Measurements from ENCODE around the gene RASAL3.
"Not testable (repeated sequence)": the region's sequence is repeated elsewhere in the genome, so short reads cannot be mapped to it uniquely, and the experiment has no call there.

Gene RASAL3

DNA sequence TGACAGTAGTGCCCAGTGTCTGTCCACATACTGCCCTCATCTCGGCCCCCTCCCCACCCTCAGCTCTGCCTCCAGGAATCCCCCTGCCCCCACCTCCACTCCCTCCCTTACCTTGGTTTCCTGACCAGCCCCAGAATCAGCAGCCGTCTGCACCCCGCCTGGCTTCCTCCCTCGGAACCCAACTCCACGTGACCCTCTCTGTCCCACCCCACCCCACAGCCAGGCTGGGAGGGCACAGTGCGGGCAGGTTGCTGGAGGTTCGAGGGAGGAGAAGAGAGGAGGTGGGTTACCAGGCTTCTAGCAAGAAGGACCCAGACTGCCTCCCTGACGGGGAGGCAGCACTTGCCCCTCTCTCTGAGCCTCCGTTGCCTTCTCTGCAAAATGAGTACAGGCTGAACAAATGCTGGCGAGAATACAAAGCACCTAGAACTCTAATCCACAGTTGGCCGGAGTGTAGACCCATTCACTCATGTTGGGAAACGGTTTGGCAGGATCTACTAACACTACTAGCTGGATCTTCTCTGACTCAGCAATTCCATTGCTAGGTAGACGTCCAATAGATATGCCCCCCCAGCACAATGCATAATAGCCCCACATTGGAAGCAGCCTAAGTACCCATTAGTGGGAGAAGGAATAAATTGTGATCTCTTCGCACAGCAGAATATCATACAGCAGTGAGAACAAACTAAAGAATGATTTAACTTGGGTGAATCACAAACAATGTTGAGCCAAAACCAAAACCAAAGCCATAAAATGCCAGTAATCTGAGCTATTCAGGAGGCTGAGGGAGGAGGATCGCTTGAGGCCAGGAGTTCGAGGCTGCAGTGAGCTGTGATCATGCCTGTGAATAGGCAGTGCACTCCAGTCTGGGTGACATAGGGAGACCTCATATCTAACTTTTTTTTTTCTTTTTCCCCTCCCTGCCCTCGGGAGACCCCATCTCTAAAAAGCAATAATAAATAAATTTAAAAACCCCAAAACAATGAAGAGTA lies at the start of gene RASAL3:
Gene RASAL3 (minus strand): TSS at position 151 of the 992 bp plus-strand sequence. CDS start 186 bp downstream, outside the sequence.
- DNase-seq (ENCODE audit: low read depth) = no peak

DNA sequence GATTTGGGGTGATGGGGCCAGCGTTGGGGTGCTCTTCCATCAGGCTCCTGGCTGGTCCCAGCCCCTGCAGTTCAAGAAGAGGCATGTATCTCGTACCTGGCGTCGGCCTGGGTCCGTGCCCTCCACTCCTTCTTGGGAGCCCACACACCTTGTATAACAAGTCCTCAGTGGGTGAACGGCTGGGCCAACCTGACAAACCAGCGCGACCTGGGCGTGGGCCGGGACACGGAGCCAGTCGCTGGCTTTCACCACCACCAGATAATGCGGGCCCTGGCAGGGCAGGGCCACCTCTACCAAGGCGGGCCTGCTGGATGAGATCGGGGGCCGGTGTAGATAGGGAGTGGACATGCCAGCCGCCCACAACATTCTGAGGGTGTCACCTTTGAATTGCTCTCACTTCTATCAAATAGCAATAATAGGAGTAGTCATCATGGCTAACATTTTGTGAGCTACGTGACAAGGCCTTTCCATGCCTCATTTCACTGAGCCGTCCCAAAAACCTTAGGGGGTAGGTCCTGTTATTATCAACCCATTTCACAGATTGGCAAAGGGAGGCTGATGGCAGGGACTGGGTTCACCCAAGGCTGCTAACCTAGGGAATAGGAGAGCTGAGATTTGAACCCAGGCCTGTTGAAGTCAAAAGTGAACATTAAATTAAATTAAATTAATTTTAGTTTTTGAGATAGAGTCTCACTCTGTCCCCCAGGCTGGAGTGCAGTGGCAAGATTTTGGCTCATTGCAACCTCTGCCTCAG lies 47.5 kb upstream of the RASAL3 start:
- no peak for DNase-seq (ENCODE audit: low read depth)

DNA sequence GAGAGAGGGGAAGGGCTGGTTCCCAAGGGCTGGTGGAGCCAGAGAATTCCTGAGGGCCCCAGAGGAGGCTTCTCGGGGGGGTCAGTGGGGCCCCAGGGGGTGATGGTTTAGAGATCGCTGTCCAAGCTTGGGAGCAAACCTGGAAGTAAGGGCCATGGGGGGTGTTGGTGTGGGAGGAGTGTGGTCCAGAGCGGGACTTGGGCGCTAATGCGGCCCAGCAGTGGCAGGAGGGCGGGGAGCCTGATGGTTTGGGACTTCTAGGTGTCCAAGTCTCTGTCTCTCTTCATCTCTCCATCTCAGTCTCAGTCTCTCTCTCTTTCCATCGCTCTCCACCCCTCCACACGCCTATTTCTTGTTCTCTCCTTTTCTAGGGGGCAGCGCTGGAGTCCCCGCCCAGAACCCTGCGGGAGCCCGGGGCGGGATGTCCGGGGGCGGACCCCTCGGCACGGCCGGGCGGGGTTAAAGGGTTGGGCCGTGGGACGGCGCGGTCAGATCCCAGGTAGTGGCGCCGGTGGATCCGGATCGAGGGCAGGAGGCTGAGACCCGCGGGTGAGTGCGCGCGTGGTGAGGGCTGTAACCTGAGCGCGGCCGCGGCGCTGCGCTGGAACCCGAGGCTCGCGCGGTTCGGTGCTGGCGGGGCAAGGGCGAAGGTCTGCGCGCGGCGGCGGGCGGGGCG lies 43.8 kb upstream of the RASAL3 start, which contains the start of gene CYP4F22:
Gene CYP4F22 (plus strand): TSS at position 491 of the 676 bp plus-strand sequence. CDS start 16,812 bp downstream, outside the sequence.
- DNase-seq (ENCODE audit: low read depth) = no peak

DNA sequence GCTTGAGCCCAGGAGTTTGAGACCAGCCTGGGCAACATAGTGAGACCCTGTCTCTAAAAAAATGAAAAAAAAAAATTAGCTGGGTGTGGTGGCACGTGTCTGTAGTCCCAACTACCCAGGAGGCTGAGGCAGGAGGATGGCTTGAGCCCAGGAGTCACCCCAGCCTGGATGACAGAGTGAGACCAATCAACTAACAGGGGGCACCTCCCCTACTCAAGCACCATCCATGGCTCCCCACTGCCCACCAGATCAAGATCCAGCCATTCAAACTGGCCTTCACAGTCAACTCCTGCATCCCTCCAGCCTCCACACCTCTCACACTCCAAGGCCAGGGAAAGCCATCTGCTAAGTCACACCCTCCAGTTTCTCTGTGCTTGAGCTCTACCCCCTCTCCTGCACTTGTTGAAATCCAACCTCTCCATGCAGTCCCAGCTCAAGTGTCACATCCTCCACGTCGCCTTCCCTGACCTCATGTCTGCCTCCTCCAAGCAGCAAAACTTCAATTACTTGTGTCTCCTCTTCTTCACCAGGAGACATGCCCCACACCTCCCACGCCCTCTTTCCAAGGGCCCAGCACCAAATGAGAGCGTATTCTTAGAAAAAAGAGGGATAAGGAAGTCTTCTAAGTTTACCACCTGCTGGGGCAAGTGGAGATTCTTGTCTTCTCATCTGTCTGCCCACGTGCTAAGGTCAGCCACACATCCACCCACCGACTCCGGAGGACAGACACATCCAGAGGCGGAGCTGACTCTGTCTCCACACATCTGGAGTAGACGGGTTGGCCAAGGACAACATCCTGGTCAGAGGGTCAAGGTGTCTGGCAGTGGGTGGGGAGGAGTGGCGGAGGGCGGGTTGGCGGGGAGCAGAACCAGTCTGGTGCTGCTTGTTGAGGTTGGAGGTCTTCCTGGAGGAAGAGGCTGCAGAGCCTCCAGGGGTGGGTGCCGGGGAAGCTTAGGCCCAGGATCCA lies 43.0 kb upstream of the RASAL3 start:
- DNase-seq (ENCODE audit: low read depth) = no peak

DNA sequence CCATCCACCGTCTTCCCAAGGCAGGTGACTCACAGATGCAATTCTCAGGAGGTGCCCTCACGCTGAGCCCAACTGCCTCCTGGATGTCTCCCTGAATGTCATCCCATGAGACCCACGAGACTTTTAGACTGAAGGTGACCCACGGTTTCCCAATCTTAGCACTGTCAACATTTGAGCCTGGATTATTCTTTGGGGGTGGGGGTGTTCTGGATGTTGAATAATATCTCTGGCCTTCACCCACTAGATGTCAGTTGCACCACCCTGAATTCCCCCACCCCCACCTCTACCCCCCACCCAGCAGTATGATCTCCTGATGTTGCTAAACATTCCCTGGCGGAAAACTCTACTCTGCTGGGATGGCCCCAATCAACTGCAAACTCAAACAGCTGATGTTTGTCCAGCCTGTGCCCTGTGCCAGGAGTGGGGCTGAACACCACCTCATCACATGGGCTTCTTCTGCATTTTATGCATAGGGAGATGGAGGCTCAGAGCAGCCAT lies 41.8 kb upstream of the RASAL3 start:
- DNase-seq (ENCODE audit: low read depth) = no peak

DNA sequence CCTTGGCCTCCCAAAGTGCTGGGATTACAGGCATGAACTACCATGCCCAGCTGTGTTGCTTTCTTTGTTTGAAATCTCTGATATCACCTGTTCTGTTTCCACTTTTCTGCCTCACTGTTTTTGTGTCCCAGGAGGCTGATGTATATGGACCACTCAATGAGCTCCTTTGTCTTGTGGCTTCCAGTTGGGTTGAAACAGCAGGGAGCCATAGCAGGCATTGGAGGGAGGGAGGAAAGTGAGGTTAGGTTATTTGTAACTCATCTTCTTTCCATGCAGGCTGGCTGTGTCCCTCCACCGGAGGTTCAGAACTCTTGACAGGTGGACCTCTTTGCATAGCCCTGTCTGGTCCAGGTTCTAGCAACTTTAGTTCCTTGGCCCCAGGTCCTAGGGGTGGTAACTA lies 37.9 kb upstream of the RASAL3 start:
- no peak for DNase-seq (ENCODE audit: low read depth)

DNA sequence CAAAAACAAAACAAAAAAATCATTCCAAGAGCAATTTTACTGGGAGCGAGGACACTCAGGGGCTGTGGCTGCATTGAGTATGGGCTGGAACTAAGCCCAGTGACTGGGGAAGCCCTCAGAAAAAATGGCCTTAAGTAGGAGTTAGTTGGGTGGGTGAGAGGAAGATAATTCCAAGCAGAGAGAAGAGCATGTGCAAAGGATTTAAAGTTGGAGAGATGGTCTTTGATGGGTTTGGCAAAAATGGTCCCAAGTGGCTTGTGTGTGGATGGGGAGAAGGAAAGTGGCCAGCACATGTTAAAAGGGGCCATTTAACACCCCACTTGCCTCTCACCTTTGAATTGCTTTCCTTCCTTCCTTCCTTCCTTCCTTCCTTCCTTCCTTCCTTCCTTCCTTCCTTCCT lies 37.3 kb upstream of the RASAL3 start:
- DNase-seq (ENCODE audit: low read depth) = no peak

DNA sequence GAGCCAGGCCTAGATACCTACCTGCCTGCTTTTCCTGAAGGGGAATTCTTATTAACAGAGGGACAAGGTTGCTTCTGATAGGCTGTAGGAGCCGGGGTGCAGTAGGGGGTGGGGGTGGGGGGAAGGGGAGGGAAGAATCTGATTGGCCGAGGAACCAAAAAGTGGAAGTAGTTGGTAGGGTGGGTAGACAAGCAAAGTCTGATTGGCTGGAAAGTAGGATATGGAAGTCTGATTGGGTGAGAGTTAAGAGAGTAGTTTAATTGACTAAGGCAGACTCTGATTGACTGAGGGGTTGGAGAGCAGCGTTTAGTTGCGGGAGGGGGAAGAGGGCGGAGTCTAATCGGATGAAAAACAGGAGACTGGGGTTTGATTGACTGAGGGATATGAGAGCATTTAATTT lies 34.6 kb upstream of the RASAL3 start:
- no peak for DNase-seq (ENCODE audit: low read depth)

DNA sequence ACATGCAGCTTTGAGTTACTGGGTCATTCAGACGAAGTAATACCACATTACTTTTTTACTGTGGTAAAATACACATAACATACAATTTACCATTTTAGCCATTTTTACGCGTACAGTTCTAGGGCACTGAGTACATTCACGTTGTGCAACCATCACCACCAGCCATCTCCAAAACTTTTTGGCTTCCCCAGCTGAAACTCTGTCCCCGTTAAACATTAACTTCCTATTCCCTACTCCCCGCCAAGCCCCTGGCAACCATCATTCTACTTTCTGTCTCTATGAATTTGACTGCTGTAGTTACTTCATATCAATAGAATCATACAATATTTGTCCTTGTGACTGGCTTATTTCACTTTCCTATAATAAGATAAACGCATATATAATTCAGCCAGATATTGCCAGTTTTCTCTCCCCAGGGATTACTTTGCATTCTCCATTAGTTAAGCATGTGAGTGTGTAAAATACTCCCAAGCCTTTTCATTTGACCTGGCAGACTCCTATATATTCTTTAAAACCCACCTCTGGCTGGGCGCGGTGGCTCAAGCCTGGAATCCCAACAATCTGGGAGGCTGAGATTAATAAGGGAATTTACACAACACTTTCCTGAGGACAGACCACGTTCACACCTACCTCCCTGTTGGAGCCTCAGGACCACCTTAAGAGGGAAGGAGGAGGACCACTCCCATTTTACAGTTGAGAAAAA lies 34.0 kb upstream of the RASAL3 start:
- DNase-seq (ENCODE audit: low read depth) = no peak

DNA sequence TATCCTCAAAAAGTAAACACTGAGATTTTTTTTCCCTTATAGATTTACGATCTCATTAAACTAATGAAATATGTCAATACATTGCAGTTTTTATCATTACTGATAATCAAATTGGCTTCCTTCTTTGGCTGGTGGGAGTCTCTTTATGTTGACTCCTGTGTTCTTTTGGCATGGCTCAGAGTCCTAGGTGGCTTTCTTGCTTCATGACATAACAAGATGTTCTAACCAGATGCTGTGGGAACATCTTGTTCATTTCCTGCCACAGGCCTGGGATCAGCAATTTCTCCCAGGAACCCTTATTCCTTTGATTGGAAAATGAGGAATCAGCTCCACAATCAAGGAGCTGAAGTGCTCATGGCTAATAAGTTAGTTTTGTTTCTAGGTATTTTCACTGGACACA lies 30.8 kb upstream of the RASAL3 start:
- DNase-seq (ENCODE audit: low read depth) = no peak

DNA sequence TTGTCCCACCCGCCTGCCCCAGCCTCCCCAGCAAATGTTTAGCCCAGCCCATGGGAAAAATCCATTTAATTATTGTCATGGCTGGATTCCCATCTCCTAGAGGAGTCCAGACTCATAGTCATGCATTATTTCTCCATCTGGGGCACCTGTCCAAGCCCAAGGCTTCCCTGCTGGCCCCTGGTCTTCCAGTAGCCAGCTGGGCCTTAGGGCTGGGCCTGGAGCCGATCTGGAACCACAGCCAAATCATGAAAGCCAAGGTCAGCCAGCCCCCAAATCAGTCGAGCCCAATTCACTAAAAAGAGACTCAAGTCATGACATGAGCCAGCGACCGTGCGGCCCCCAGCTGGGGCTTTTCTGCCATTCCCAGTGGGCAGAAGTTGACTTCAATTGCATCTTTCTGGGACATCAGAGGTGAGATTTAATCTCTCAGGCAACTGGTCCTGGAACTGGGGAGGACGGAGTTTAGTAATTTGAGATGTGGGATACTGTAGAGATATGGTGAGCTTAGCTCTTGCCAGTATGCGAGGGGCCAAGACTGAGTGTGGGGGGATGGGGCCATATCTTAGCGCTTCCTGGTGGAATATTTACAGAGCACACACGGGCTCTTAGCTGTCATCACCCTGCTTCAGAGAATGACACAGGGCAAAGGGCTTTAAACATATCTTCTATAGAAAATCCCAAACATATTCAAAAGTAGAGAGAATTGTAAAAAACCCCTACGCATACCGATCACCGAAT lies 24.3 kb upstream of the RASAL3 start:
- no peak for DNase-seq (ENCODE audit: low read depth)

DNA sequence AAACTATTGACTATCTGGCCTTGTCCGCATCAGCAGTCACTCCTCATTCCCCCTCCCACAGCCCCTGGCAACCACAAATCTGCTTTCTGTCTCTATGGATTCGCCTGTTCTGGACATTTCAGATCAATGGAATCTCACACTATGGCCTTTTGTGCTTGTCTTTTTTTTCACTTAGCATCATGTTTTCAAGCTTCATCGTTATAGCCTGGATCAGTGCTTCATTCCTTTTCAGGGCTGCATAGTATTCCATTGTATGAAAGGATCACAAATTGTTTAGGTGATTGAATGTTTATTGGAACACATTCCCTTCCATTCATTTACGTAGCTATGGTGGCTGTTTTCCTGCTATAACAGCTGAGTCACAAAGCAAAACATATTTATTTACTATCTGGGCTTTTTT lies 22.7 kb upstream of the RASAL3 start:
- DNase-seq (ENCODE audit: low read depth) = no peak

DNA sequence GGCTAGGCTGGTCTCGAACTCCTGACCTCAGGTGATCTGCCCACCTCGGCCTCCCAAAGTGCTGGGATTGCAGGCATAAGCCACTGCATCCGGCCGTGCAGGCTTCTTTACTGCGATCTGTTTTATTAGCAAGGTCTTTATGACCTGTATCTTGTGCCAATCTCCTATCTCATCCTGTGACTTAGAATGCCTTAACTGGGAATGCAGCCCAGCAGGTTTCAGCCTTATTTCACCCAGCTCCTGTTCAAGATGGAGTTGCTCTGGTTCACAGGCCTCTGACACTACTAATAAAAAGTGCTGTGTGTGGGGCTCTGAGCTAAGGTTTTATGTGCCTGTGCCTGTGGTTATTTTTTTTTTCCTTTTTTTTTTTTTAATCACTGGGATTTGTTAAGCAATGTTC lies 21.4 kb upstream of the RASAL3 start:
- not testable (repeated sequence) for DNase-seq (ENCODE audit: low read depth)

DNA sequence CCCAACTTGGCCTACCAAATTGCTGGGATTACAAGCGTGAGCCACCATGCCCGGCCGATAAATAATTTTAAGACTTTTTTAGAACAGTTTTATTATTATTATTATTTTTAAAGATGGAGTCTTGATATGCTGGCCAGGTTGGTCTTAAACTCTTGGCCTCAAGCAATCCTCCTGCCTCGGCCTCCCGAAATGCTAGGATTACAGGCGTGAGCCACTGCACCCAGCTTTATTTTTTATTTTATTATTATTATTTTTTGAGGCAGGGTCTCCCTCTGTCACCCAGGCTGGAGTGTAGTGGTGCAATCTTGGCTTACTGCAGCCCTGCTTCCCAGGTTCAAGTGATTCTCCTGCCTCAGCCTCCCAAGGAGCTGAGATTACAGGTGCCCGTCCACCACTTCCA lies 16.7 kb upstream of the RASAL3 start:
- not testable (repeated sequence) for DNase-seq (ENCODE audit: low read depth)

DNA sequence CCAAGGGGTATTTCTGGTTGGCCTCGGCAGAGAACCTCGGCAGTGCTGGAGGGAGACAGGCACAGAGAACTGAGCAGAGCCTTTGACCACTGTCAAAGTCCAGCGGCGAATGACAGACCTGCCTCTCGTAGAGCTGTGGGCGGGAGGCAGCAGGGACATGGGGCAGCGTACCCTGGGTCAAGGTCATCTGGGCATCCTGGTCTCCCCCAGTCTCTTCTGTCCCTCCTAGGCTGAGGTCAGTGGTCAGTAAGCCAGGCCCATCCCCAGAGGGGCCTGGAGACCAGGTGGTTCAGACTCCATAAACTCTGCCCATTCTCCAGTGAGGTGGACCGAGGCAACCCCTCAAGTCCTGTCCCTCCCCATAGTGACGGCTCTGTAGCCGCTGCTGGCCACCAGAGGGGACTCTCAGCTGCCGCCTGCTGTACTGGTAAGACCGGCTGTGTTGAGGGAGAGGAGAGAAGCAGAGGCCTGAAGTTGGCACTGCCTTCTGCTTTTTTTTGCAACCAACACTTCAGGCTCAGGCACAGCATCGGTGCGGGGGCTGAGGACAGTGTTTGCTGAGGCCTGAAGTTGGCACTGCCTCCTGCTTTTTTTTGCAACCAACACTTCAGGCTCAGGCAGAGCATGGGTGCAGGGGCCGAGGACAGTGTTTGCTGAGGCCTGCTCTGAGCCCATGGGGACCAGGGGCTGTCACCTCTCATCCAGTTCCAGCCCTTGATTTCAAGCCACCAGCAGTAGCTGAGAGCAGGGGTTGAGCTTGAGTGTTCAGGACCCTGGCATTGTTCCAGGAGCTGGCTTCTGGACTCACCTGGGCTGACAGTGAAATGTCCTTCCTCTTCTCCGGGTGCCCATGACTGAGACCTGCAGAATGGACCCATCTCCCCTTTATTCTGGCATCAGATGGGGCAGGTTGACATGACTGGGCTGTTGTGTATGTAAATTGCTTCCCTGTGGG lies 15.3 kb upstream of the RASAL3 start, which contains the start of gene PGLYRP2:
Gene PGLYRP2 (minus strand): TSS at position 111 of the 955 bp plus-strand sequence. CDS start 130 bp downstream, outside the sequence.
- DNase-seq (ENCODE audit: low read depth) = no peak

DNA sequence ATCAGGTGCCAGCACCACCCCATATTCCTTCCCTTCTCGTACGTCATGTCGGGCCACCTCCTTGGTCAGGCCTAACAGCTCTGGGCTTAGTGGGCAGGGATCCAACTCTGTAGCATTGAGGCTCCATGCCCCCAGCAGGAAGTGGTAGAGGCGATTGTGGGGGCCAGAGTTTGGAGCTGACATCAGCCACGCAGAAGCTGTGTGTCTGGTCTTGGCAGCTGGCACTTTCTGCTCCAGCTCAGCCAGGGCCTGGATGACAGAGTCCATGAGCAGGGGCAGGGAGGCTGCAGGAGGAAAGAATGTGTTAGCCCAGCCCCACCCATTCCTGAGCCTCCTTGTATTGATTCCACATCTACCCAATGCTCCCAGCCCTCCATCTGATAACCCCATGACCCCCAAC lies 12.0 kb upstream of the RASAL3 start:
- DNase-seq (ENCODE audit: low read depth) = no peak

DNA sequence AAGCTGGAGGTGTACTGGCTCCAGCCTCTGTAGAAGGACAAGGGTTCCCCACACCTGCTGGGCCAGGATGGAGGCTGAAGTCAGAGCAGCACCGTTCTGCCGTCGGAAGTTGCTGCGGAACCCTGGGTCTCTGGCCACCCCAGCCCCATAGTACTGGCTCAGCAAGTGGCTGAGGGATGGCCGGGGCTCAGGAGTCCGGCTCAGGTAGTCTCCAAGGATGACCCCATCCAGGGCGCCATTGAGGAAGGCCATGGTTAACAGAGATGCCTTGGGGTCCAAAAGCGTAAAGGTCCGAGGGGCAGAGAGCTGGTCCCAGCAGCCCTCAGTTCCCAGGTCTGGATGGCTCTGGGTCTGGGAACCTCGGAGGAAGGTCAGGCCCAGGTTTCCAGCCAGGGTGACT lies 11.3 kb upstream of the RASAL3 start:
- no peak for DNase-seq (ENCODE audit: low read depth)

DNA sequence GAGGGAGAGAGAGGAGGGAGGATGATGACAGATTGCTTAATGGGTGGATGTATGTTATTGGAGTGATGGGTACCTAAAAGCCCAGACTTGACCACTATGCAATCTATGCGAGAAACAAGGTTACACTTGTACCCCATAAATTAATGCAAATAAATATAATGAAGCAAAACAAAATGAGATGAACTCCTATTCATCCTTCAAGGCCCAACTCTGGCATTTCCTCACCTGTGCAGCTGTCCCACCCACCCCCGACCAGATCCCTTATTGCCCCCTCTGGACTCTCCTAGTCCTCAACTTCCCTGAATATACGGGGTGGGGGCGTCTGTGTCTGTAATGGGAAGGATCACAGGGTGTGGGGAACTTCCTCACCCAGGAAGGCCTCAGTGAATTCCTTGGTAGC lies 10.8 kb upstream of the RASAL3 start:
- no peak for DNase-seq (ENCODE audit: low read depth)
